Measurements from ENCODE around the gene DCTN3. TPM values are rescaled to one million over a fixed set of nuclear protein-coding genes. Genes with fewer than 3 reads are reported as not detected.
"Not testable (repeated sequence)": the region's sequence is repeated elsewhere in the genome, so short reads cannot be mapped to it uniquely, and the experiment has no call there.

DCTN3 gene
- total RNA-seq, 2 donors from 2014 or later, result 65.2 to 76.3 TPM

GRCh38 chr9:34644766-34645314 is 24.5 kb upstream of the DCTN3 start:
- Histone ChIP-seq H3K4me1 (peaks cover 5% of the 10 kb centered on the region), H3K9me3 (no peaks in the 10 kb centered on the region), H3K27ac (no peak overlapping the region), H3K4me3 (no peak overlapping the region), H3K36me3 (no peaks in the 10 kb centered on the region), H3K27me3 (no peaks in the 10 kb centered on the region), H3K9ac (ENCODE audit: low read depth in 2 of 2, low read length in 2 of 2) (no peak overlapping the region)
- no peak for DNase-seq
- intact Hi-C loops (cut with DNase I), result no loop called here
- no peak for TF ChIP-seq CTCF (IDR thresholded peaks at IDR 0.05)

GRCh38 chr9:34642679-34643078 is 22.4 kb upstream of the DCTN3 start:
- DNase-seq, result no peak
- intact Hi-C loops (cut with DNase I), result no loop called here
- Histone ChIP-seq H3K27me3 (no peaks in the 10 kb centered on the region), H3K27ac (no peak overlapping the region), H3K36me3 (no peaks in the 10 kb centered on the region), H3K9ac (ENCODE audit: low read depth in 2 of 2, low read length in 2 of 2) (no peak overlapping the region), H3K4me3 (no peak overlapping the region), H3K4me1 (peaks cover 5% of the 10 kb centered on the region), H3K9me3 (no peaks in the 10 kb centered on the region)
- no peak for TF ChIP-seq CTCF (IDR thresholded peaks at IDR 0.05)

GRCh38 chr9:34639322-34639721 is 19.0 kb upstream of the DCTN3 start:
- H3K27ac ChIP-seq; H3K27me3 ChIP-seq; H3K36me3 ChIP-seq; intact Hi-C loops (cut with DNase I); DNase-seq; H3K4me1 ChIP-seq; H3K4me3 ChIP-seq; H3K9ac ChIP-seq (ENCODE audit: low read depth in 2 of 2, low read length in 2 of 2); H3K9me3 ChIP-seq: not testable (repeated sequence)

GRCh38 chr9:34638138-34638445 is 17.8 kb upstream of the DCTN3 start:
- no peaks in the 10 kb centered on the region for H3K27me3 ChIP-seq
- intact Hi-C loops (cut with DNase I), result no loop called here
- H3K4me1 ChIP-seq, result no peaks in the 10 kb centered on the region
- no peak for DNase-seq
- peak overlapping the region; percentile 82 for H3K27ac ChIP-seq
- H3K9me3 ChIP-seq, result no peaks in the 10 kb centered on the region
- H3K36me3 ChIP-seq, result no peaks in the 10 kb centered on the region
- peak overlapping the region; percentile 77 to 97 for H3K9ac ChIP-seq (ENCODE audit: low read depth in 2 of 2, low read length in 2 of 2)
- peak overlapping the region; percentile 91 for H3K4me3 ChIP-seq
- TF ChIP-seq CTCF (IDR thresholded peaks at IDR 0.05), result no peak

- peak; percentile 97 for DNase-seq
- peak within 1 kb of the TSS; percentile 82 for H3K27ac ChIP-seq
- intact Hi-C loops (cut with DNase I), result no loop called here
- H3K9me3 ChIP-seq, result no peaks in the 10 kb centered on the region
- no peak for TF ChIP-seq CTCF (IDR thresholded peaks at IDR 0.05)
- no peaks in the 10 kb centered on the region for H3K36me3 ChIP-seq
- H3K4me1 ChIP-seq, result no peaks in the 10 kb centered on the region
- peak within 1 kb of the TSS; percentile 91 for H3K4me3 ChIP-seq
- no peaks in the 10 kb centered on the region for H3K27me3 ChIP-seq
- H3K9ac ChIP-seq (ENCODE audit: low read depth in 2 of 2, low read length in 2 of 2), result peak within 1 kb of the TSS; percentile 79 to 97
These were observed 17.3 kb upstream of the DCTN3 start, which contains the start of gene SIGMAR1 for GRCh38 chr9:34637356-34638137. SIGMAR1 (minus strand) TSS chr9:34637787; CDS start chr9:34637697, 90 bp downstream.

- TF ChIP-seq CTCF (IDR thresholded peaks at IDR 0.05), result no peak
- Histone ChIP-seq H3K4me3 (peak overlapping the region; percentile 91), H3K9me3 (no peaks in the 10 kb centered on the region), H3K4me1 (no peaks in the 10 kb centered on the region), H3K27me3 (no peaks in the 10 kb centered on the region), H3K36me3 (no peaks in the 10 kb centered on the region), H3K27ac (peak overlapping the region; percentile 82), H3K9ac (ENCODE audit: low read depth in 2 of 2, low read length in 2 of 2) (peak overlapping the region; percentile 79 to 97)
- intact Hi-C loops (cut with DNase I), result no loop called here
- no peak for DNase-seq
These were observed 16.6 kb upstream of the DCTN3 start for GRCh38 chr9:34636791-34637355.
